Activated CD4-positive, alpha-beta memory T cell treated with anti-CD3 and anti-CD28 coated beads, Interleukin-2, amount 10 ng/mL, durations not matched to agents 7 days and 5 days (primary cell): Measurements from ENCODE around the gene TOR1B. TPM values are rescaled to one million over a fixed set of nuclear protein-coding genes. Genes with fewer than 3 reads are reported as not detected.
"Not testable (repeated sequence)": the region's sequence is repeated elsewhere in the genome, so short reads cannot be mapped to it uniquely, and the experiment has no call there.

ENCODE experiments used
- CTCF ChIA-PET: fragments of 350-600 bp; sonication (Branson Sonifier 250); formaldehyde crosslinking; loops from one replicate; lab custom pipeline; 2021; ENCODE audit warnings: antibody characterized with exemption, inconsistent platforms; lab: Charles Lee
- POLR2A ChIA-PET: fragments of 350-600 bp; sonication (Branson Sonifier 250); formaldehyde crosslinking; loops from one replicate; lab custom pipeline; 2021; ENCODE audit warnings: antibody characterized with exemption; lab: Charles Lee
- DNase-seq: peaks from one replicate; pipeline ENCODE4 v3.0.0-alpha.2; 2020
- H3K27ac Mint-ChIP-seq: one replicate; pipeline ENCODE4 v1.8.0; 2021; ENCODE audit warnings: mild to moderate bottlenecking, mixed read lengths
- H3K27me3 Mint-ChIP-seq: one replicate; pipeline ENCODE4 v1.8.0; 2021; ENCODE audit warnings: mixed read lengths
- H3K36me3 Mint-ChIP-seq: one replicate; pipeline ENCODE4 v1.8.0; 2021; ENCODE audit warnings: low read depth, mixed read lengths
- H3K4me1 Mint-ChIP-seq: one replicate; pipeline ENCODE4 v1.8.0; 2021; ENCODE audit warnings: mixed read lengths
- H3K4me3 Mint-ChIP-seq: one replicate; pipeline ENCODE4 v1.8.0; 2021; ENCODE audit warnings: mild to moderate bottlenecking, mixed read lengths
- H3K9me3 Mint-ChIP-seq: one replicate; pipeline ENCODE4 v1.8.0; 2021; ENCODE audit warnings: mixed read lengths
- total RNA-seq, 2 experiments: library from RNA; stranded (reverse); gene quantifications; one replicate each; pipeline ENCODE4 v1.2.3, GENCODE V29; 2021

TOR1B gene
- total RNA-seq, result 10 to 100 TPM; 29.0 to 30.8 TPM

- CTCF ChIA-PET, result interaction anchor here (0.6 to 3.1 kb wide), 6 partner anchors 10 to 237 kb away, joined by 3 to 10 read pairs (median 4); no protein-coding TSS in a partner anchor
- no peaks in the 10 kb centered on the region for H3K27me3 Mint-ChIP-seq
- peaks cover 31% of the 10 kb centered on the region for H3K36me3 Mint-ChIP-seq
- DNase-seq, result peak; percentile 96
- H3K4me3 Mint-ChIP-seq, result peak within 1 kb of the TSS; percentile 90
- POLR2A ChIA-PET, result interaction anchor here (0.6 to 1.8 kb wide), 17 partner anchors 12 to 1728 kb away, joined by 3 to 8 read pairs (median 4); partner anchors contain the start of genes C9orf78, NTMT1, TOR1A and USP20
- H3K27ac Mint-ChIP-seq, result peak within 1 kb of the TSS; percentile 86
- H3K4me1 Mint-ChIP-seq, result peaks cover 27% of the 10 kb centered on the region
- no peaks in the 10 kb centered on the region for H3K9me3 Mint-ChIP-seq
Observed at GRCh38 chr9:129802833-129803675, at the start of gene TOR1B. Gene TOR1B, plus strand, starts transcription at chr9:129803184. Its CDS starts 29 bp downstream, at chr9:129803213.

- Mint-ChIP-seq H3K4me3 (no peak overlapping the region), H3K9me3 (no peaks in the 10 kb centered on the region), H3K27me3 (peaks cover 16% of the 10 kb centered on the region), H3K36me3 (no peaks in the 10 kb centered on the region), H3K27ac (no peak overlapping the region), H3K4me1 (peaks cover 19% of the 10 kb centered on the region)
- ChIA-PET CTCF (interaction anchor here (1.0 to 1.5 kb wide), 3 partner anchors 17 to 35 kb away, joined by 4 to 6 read pairs (median 5); no protein-coding TSS in a partner anchor), POLR2A (no interaction called here)
- DNase-seq, result no peak
Observed at GRCh38 chr9:129755151-129755550, 47.8 kb upstream of the TOR1B start.

- Mint-ChIP-seq H3K4me3 (no peak overlapping the region), H3K27ac (no peak overlapping the region), H3K36me3 (no peaks in the 10 kb centered on the region), H3K4me1 (peaks cover 19% of the 10 kb centered on the region), H3K27me3 (peaks cover 16% of the 10 kb centered on the region), H3K9me3 (no peaks in the 10 kb centered on the region)
- POLR2A ChIA-PET, result no interaction called here
- DNase-seq, result no peak
- CTCF ChIA-PET, result interaction anchor here (1.1 to 1.8 kb wide), 4 partner anchors 18 to 625 kb away, joined by 3 to 7 read pairs (median 4); no protein-coding TSS in a partner anchor
Observed at GRCh38 chr9:129756191-129756590, 46.8 kb upstream of the TOR1B start.

GRCh38 chr9:129757045-129757444, 45.9 kb upstream of the TOR1B start:
- H3K27ac Mint-ChIP-seq, result no peak overlapping the region
- POLR2A ChIA-PET, result no interaction called here
- no peak overlapping the region for H3K4me3 Mint-ChIP-seq
- peaks cover 19% of the 10 kb centered on the region for H3K4me1 Mint-ChIP-seq
- no peak for DNase-seq
- H3K36me3 Mint-ChIP-seq, result no peaks in the 10 kb centered on the region
- H3K9me3 Mint-ChIP-seq, result no peaks in the 10 kb centered on the region
- H3K27me3 Mint-ChIP-seq, result peaks cover 21% of the 10 kb centered on the region
- CTCF ChIA-PET, result interaction anchor here (1.8 kb wide), 1 partner anchor 19 kb away, joined by 7 read pairs; no protein-coding TSS in a partner anchor

GRCh38 chr9:129759319-129759718, 43.7 kb upstream of the TOR1B start:
- Mint-ChIP-seq H3K27me3 (peaks cover 13% of the 10 kb centered on the region), H3K27ac (no peak overlapping the region), H3K4me1 (peaks cover 11% of the 10 kb centered on the region), H3K9me3 (no peaks in the 10 kb centered on the region), H3K36me3 (no peaks in the 10 kb centered on the region), H3K4me3 (no peak overlapping the region)
- POLR2A ChIA-PET, result interaction anchor here (1.1 to 1.5 kb wide), 2 partner anchors 16 to 47 kb away, joined by 3 read pairs; no protein-coding TSS in a partner anchor
- CTCF ChIA-PET, result interaction anchor here (1.9 to 2.1 kb wide), 2 partner anchors 21 to 33 kb away, joined by 5 to 8 read pairs; no protein-coding TSS in a partner anchor
- DNase-seq, result no peak

GRCh38 chr9:129759804-129760502, 43.0 kb upstream of the TOR1B start:
- Mint-ChIP-seq H3K9me3 (no peaks in the 10 kb centered on the region), H3K36me3 (no peaks in the 10 kb centered on the region), H3K4me3 (no peak overlapping the region), H3K4me1 (peaks cover 11% of the 10 kb centered on the region), H3K27me3 (peaks cover 13% of the 10 kb centered on the region), H3K27ac (no peak overlapping the region)
- DNase-seq, result no peak
- POLR2A ChIA-PET, result interaction anchor here (1.1 to 1.5 kb wide), 2 partner anchors 16 to 48 kb away, joined by 3 read pairs; no protein-coding TSS in a partner anchor
- CTCF ChIA-PET, result interaction anchor here (1.9 to 2.1 kb wide), 2 partner anchors 22 to 33 kb away, joined by 5 to 8 read pairs; no protein-coding TSS in a partner anchor

GRCh38 chr9:129760784-129761183, 42.2 kb upstream of the TOR1B start:
- POLR2A ChIA-PET, DNase-seq, H3K9me3 Mint-ChIP-seq, H3K27ac Mint-ChIP-seq, H3K4me3 Mint-ChIP-seq, H3K36me3 Mint-ChIP-seq: not testable (repeated sequence)
- CTCF ChIA-PET, result interaction anchor here (1.3 to 2.1 kb wide), 2 partner anchors 34 to 35 kb away, joined by 3 to 8 read pairs; no protein-coding TSS in a partner anchor
- Mint-ChIP-seq H3K4me1 (peaks cover 11% of the 10 kb centered on the region), H3K27me3 (peaks cover 11% of the 10 kb centered on the region)

- Mint-ChIP-seq H3K36me3 (no peaks in the 10 kb centered on the region), H3K27me3 (peaks cover 11% of the 10 kb centered on the region), H3K9me3 (no peaks in the 10 kb centered on the region), H3K4me1 (peaks cover 11% of the 10 kb centered on the region), H3K4me3 (no peak overlapping the region), H3K27ac (no peak overlapping the region)
- no peak for DNase-seq
- POLR2A ChIA-PET, result no interaction called here
- CTCF ChIA-PET, result interaction anchor here (0.9 to 1.3 kb wide), 3 partner anchors 23 to 35 kb away, joined by 3 to 5 read pairs (median 4); no protein-coding TSS in a partner anchor
Observed at GRCh38 chr9:129761293-129761900, 41.6 kb upstream of the TOR1B start.

GRCh38 chr9:129761901-129762369, 41.0 kb upstream of the TOR1B start:
- no peaks in the 10 kb centered on the region for H3K9me3 Mint-ChIP-seq
- DNase-seq, result no peak
- ChIA-PET POLR2A (no interaction called here), CTCF (interaction anchor here (0.9 to 1.3 kb wide), 3 partner anchors 24 to 36 kb away, joined by 3 to 5 read pairs (median 4); no protein-coding TSS in a partner anchor)
- H3K36me3 Mint-ChIP-seq, result no peaks in the 10 kb centered on the region
- H3K27ac Mint-ChIP-seq, result no peak overlapping the region
- peaks cover 12% of the 10 kb centered on the region for H3K4me1 Mint-ChIP-seq
- no peak overlapping the region for H3K4me3 Mint-ChIP-seq
- H3K27me3 Mint-ChIP-seq, result peaks cover 11% of the 10 kb centered on the region

GRCh38 chr9:129762370-129762984, 40.5 kb upstream of the TOR1B start:
- DNase-seq, H3K4me3 Mint-ChIP-seq, POLR2A ChIA-PET, H3K36me3 Mint-ChIP-seq, H3K4me1 Mint-ChIP-seq, H3K9me3 Mint-ChIP-seq, H3K27ac Mint-ChIP-seq: not testable (repeated sequence)
- CTCF ChIA-PET, result interaction anchor here (0.9 to 1.3 kb wide), 4 partner anchors 24 to 36 kb away, joined by 3 to 5 read pairs (median 4); no protein-coding TSS in a partner anchor
- peaks cover 11% of the 10 kb centered on the region for H3K27me3 Mint-ChIP-seq

GRCh38 chr9:129762985-129763926, 39.7 kb upstream of the TOR1B start:
- Mint-ChIP-seq H3K9me3 (no peaks in the 10 kb centered on the region), H3K27ac (no peak overlapping the region), H3K4me1 (peaks cover 5% of the 10 kb centered on the region), H3K4me3 (no peak overlapping the region), H3K36me3 (no peaks in the 10 kb centered on the region), H3K27me3 (peaks cover 8% of the 10 kb centered on the region)
- ChIA-PET POLR2A (no interaction called here), CTCF (interaction anchor here (0.9 to 1.4 kb wide), 3 partner anchors 18 to 38 kb away, joined by 3 to 4 read pairs (median 4); no protein-coding TSS in a partner anchor)
- DNase-seq, result no peak
